Body of pancreas (tissue), 4 donors: ENCODE measurements around the gene CYP2C18.

Experiments
- CTCF ChIP-seq, 7 experiments: fragments of 450-650 bp in 4 of 7; fragments of 200-600 bp in 3 of 7; sonication (generic) in 3 of 7; IDR thresholded peaks; one replicate each; pipeline ENCODE4 v1.5.1; 2016 to 2019; ENCODE audit warnings: antibody characterized with exemption in 7 of 7
- POLR2A ChIP-seq, 3 donors: fragments of 450-650 bp; IDR thresholded peaks; one replicate each; pipeline ENCODE4 v1.6.1; 2016; ENCODE audit warnings: antibody characterized with exemption in 3 of 3, mild to moderate bottlenecking in 2 of 3

GRCh38 chr10:94641480-94641879 lies 42.0 kb upstream of the CYP2C18 start:
- TF ChIP-seq CTCF (IDR thresholded peaks at IDR 0.05) (no peak), POLR2A (IDR thresholded peaks at IDR 0.05) (no peak)
